Lung (tissue), 12 donors: Measurements from ENCODE around the gene PYGM. TPM values are rescaled to one million over a fixed set of nuclear protein-coding genes. Genes with fewer than 3 reads are reported as not detected.

Experiments used
- ATAC-seq: fragments of 200-7000 bp; cut with Tn5 transposase; one replicate; pipeline ENCODE4 v1.9.1; 2020; ENCODE audit warnings: moderate number of reproducible peaks; ENCODE audit not compliant: insufficient read depth, low FRiP score
- DNase-seq, 3 donors: peaks; one replicate each; pipeline ENCODE4 v3.0.0-alpha.2; 2013 to 2017
- H3K27ac ChIP-seq, 2 donors: one replicate each; pipeline ENCODE4 v1.5.1; 2013; ENCODE audit warnings: mild to moderate bottlenecking in 2 of 2, moderate library complexity in 2 of 2, control low read depth in 1 of 2, inconsistent platforms in 1 of 2, low read depth in 1 of 2, low read length in 1 of 2
- H3K27me3 ChIP-seq, 3 donors: one replicate each; pipeline ENCODE4 v1.5.1; 2013; ENCODE audit warnings: low read length in 2 of 3; ENCODE audit not compliant: control insufficient read depth in 3 of 3, insufficient read depth in 3 of 3
- H3K36me3 ChIP-seq, 4 donors: one replicate each; pipeline ENCODE4 v1.5.1; 2013; ENCODE audit warnings: low read length in 4 of 4, mild to moderate bottlenecking in 1 of 4, moderate library complexity in 1 of 4; ENCODE audit not compliant: control insufficient read depth in 4 of 4, insufficient read depth in 4 of 4
- H3K4me1 ChIP-seq, 5 donors: one replicate each; pipeline ENCODE4 v1.5.1; 2013; ENCODE audit warnings: low read length in 5 of 5, mild to moderate bottlenecking in 2 of 5, moderate library complexity in 1 of 5; ENCODE audit not compliant: control insufficient read depth in 5 of 5, insufficient read depth in 5 of 5
- H3K4me3 ChIP-seq: one replicate; pipeline ENCODE4 v1.5.1; 2013; ENCODE audit warnings: mild to moderate bottlenecking, control low read depth, moderate library complexity
- H3K9ac ChIP-seq, 2 donors: one replicate each; pipeline ENCODE4 v1.5.1; 2013; ENCODE audit warnings: low read length in 2 of 2, control low read depth in 1 of 2; ENCODE audit not compliant: insufficient read depth in 1 of 2
- H3K9me3 ChIP-seq, 4 donors: one replicate each; pipeline ENCODE4 v1.5.1; 2013; ENCODE audit warnings: low read length in 3 of 4, mild to moderate bottlenecking in 1 of 4, moderate library complexity in 1 of 4; ENCODE audit not compliant: control insufficient read depth in 4 of 4, insufficient read depth in 3 of 4
- WGBS, 2 donors: extraction: QIAGEN DNeasy Blood & Tissue Kit; methylation state at CpG; one replicate each; pipeline ENCODE4 v1.1.7; 2013; 5-methylcytosine and 5-hydroxymethylcytosine counted together
- polyA plus RNA-seq, 2 donors: library from polyadenylated mRNA; stranded (reverse); fragments of 200-250 nt; gene quantifications; one replicate each; pipeline ENCODE4 v1.2.1, GENCODE V29; 2013
- total RNA-seq, 2 donors: library from RNA; depleted of rRNA in 1 of 2; stranded (reverse); fragments of >200 nt in 1 of 2; gene quantifications; one replicate each; pipeline ENCODE4 v1.2.1, GENCODE V29; 2014 to 2021
- TF ChIP-seq, protein P1 (sequence below): IDR thresholded peaks from 2 replicates; pipeline ENCODE4 v1.5.1; 2012; ENCODE audit warnings: mild to moderate bottlenecking; ENCODE audit errors: control extremely low read depth, extremely low read depth
- donor health status: control.
- donor health status: control.
- donor health status: Bipolar disorder and iron deficiency.
- donor health status: healthy.
- donor health status: DM: yes; HTN: yes; CAD: no.

PYGM gene
- total and polyA plus RNA-seq, 4 donors: 1.2 to 3.8 (median 2.5) TPM

DNA sequence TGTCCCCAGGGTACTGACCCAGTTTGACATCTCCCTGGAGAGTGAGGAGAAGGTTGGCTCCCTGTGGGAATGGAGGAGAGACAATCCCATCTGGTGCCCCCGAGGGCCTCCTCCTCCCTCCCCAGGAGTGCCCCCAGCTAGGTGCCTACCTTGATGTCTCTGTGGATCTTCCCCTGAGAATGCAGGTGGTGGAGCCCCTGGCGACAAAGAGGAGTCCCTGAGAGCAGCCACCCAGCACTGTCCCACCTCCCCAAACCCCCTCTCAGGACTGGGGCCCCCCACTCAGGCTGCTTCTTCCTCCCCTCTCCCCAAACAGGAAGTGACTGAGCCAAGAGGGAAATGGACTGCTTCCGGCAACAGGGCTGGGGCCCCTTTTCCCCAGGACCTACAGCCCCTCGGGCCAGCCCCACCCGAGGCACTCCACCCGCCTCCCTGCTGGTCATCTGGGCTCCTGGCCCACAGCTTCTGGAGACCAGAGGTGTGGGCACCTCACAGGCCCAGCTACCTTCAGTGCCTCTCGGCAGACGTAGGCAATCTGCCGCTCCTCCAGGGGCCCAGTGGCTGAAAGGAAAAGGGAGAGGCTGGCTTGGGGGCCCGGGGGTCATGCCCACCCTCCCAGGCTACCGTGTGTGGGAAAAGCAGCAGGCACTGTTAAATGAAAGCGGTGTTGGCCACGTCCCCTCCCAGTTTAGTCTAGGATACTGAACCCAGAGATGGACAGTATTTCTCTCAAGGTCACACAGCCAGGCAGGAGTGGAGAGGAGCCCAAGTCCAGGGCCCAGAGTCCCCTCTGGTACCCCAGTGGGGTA, 42.0 kb upstream of the PYGM start:
- 13 to 33% methylated on average over 13 of the region's 13 CpGs for WGBS, 2 donors
- H3K27ac ChIP-seq: peak overlapping the region; percentile 7 to 57
- peaks cover 0 to 24% (median 11%) of the 10 kb centered on the region in 5 donors for H3K4me1 ChIP-seq
- H3K4me3 ChIP-seq: peak overlapping the region; percentile 7
- DNase-seq (peak in 2 of 3 donors; percentile 23 to 52), ATAC-seq (no peak)
- no peaks in the 10 kb centered on the region for H3K27me3 ChIP-seq
- TF ChIP-seq, protein P1, sequence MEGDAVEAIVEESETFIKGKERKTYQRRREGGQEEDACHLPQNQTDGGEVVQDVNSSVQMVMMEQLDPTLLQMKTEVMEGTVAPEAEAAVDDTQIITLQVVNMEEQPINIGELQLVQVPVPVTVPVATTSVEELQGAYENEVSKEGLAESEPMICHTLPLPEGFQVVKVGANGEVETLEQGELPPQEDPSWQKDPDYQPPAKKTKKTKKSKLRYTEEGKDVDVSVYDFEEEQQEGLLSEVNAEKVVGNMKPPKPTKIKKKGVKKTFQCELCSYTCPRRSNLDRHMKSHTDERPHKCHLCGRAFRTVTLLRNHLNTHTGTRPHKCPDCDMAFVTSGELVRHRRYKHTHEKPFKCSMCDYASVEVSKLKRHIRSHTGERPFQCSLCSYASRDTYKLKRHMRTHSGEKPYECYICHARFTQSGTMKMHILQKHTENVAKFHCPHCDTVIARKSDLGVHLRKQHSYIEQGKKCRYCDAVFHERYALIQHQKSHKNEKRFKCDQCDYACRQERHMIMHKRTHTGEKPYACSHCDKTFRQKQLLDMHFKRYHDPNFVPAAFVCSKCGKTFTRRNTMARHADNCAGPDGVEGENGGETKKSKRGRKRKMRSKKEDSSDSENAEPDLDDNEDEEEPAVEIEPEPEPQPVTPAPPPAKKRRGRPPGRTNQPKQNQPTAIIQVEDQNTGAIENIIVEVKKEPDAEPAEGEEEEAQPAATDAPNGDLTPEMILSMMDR: no peak
- H3K9ac ChIP-seq: peak overlapping the region in 1 of 2 donors; percentile 6
- peaks cover 0 to 34% (median 19%) of the 10 kb centered on the region in 4 donors for H3K36me3 ChIP-seq
- H3K9me3 ChIP-seq: no peaks in the 10 kb centered on the region

DNA sequence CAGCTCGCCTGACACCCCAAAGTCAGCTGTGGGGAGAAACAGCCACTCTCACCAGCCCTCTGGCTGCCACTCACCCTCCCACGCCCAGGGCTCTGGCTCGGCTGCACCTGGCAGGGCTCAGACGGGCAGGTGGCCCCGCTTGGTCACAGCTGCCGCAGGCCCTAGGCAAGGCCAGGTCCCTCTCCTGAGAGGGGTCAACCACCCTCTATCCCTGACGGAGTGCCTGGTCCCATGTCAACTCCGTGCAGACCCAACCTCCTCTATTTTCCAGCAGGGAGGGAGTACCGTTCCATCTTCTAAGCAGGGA, 41.3 kb upstream of the PYGM start:
- H3K27ac ChIP-seq: peak overlapping the region in 1 of 2 donors; percentile 57
- TF ChIP-seq, protein P1: no peak
- ATAC-seq (no peak), DNase-seq (no peak)
- H3K4me1 ChIP-seq: peaks cover 0 to 24% (median 14%) of the 10 kb centered on the region in 5 donors
- H3K9ac ChIP-seq: no peak overlapping the region
- WGBS, 2 donors: 60 to 70% methylated on average over 9 of the region's 9 CpGs
- peaks cover 0 to 36% (median 20%) of the 10 kb centered on the region in 4 donors for H3K36me3 ChIP-seq
- peak overlapping the region; percentile 0 for H3K4me3 ChIP-seq
- no peaks in the 10 kb centered on the region for H3K27me3 ChIP-seq
- H3K9me3 ChIP-seq: no peaks in the 10 kb centered on the region

DNA sequence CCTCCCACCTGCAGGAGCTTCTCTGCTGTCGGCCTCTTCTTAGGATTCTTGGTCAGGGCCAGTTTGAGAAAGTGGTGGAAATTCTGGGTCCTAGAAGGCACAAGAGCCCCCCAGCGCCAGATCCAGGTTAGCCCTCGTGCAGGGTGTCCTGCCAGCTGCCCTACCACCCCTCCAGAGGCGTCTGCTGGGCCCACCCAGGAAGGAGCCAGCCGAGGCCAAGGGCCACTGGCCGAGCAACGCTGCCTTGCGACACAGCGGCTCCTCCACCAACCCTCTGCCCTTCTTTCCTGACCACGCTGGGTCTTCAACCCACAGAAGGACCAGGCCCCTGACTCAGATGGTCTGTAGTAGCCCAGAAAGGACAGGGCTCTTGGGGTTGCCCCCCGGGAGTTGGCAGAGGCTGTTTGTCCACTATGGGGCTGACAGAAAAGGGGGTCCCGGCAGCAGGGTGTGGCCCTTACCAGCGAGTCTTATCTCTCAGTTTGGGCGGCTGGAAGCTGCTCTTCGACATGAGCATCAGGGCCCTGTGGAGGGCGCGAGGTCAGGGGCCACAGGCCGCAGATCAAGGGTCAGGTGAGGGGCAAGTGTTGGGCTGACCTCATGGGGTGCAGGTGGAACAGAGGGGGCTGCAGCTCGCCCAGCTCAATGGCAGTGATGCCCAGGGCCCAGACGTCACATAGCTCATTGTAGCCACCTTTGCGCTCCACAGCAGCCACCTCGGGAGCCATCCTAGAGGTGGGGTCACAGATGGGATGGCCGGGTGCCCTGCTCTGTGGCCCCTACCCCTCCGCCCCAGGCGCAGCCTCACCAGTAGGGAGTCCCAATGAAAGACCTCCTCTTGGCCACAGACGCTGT, 40.8 kb upstream of the PYGM start:
- H3K27ac ChIP-seq: peak overlapping the region in 1 of 2 donors; percentile 57
- no peak overlapping the region for H3K9ac ChIP-seq
- H3K27me3 ChIP-seq: no peaks in the 10 kb centered on the region
- ATAC-seq (no peak), DNase-seq (no peak)
- peaks cover 0 to 34% (median 23%) of the 10 kb centered on the region in 4 donors for H3K36me3 ChIP-seq
- H3K9me3 ChIP-seq: no peaks in the 10 kb centered on the region
- H3K4me3 ChIP-seq: peak overlapping the region; percentile 0
- 57 to 66% methylated on average over 26 of the region's 26 CpGs for WGBS, 2 donors
- TF ChIP-seq, protein P1: no peak
- peaks cover 0 to 24% (median 14%) of the 10 kb centered on the region in 5 donors for H3K4me1 ChIP-seq
